IgD-negative memory B cell (primary cell): ENCODE data around the gene RHBDL1. TPM values are rescaled to one million over a fixed set of nuclear protein-coding genes. Genes with fewer than 3 reads are reported as not detected.
A peak's percentile ranks its signal among the peaks of the same experiment; 100 is the strongest.
"Not testable (repeated sequence)": the region's sequence is repeated elsewhere in the genome, so short reads cannot be mapped to it uniquely, and the experiment has no call there.

Experiments
- H3K27ac Mint-ChIP-seq, 3 donors: one replicate each; pipeline ENCODE4 v1.8.0; 2020 to 2022; ENCODE audit warnings: mild to moderate bottlenecking in 3 of 3, mixed read lengths in 3 of 3, moderate library complexity in 1 of 3
- H3K27me3 Mint-ChIP-seq: one replicate; pipeline ENCODE4 v1.8.0; 2021; ENCODE audit warnings: mixed read lengths
- H3K36me3 Mint-ChIP-seq: one replicate; pipeline ENCODE4 v1.8.0; 2020; ENCODE audit warnings: mild to moderate bottlenecking, mixed read lengths
- H3K4me1 Mint-ChIP-seq, 3 donors: one replicate each; pipeline ENCODE4 v1.8.0; 2020 to 2022; ENCODE audit warnings: mixed read lengths in 3 of 3, mild to moderate bottlenecking in 1 of 3
- H3K4me3 Mint-ChIP-seq, 4 donors: one replicate each; pipeline ENCODE4 v1.8.0; 2020 to 2022; ENCODE audit warnings: mild to moderate bottlenecking in 4 of 4, mixed read lengths in 4 of 4, moderate library complexity in 3 of 4
- H3K9me3 Mint-ChIP-seq, 3 donors: one replicate each; pipeline ENCODE4 v1.8.0; 2020 to 2021; ENCODE audit warnings: mixed read lengths in 3 of 3, mild to moderate bottlenecking in 1 of 3
- polyA plus RNA-seq: library from polyadenylated mRNA; unstranded; fragments of 300-500 nt; fragmentation: Illumina TruSeq; gene quantifications from one replicate; pipeline ENCODE4 v1.2.3, GENCODE V29; 2021

The RHBDL1 gene
- polyA plus RNA-seq, 1 donor from 2014 or later, result 1.1 TPM

DNA sequence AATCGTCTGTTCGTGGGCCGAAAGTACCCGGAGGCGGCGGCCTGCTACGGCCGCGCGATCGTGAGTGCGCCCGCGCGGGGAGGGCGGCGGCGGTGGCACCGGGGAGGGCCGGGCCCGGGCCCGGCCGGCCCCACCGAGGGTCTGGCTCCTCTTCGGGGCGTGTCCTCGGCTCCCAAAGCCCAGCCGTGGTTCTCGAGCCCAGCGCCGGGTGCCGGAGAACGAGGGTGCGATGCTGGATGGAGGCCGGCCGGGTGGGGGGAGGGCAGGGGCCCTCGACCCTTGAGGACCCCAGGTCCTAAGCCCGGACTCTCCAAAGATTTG lies 5.1 kb downstream of the RHBDL1 start:
- Mint-ChIP-seq H3K4me1 (peaks cover 3 to 17% (median 13%) of the 10 kb centered on the region in 3 donors), H3K36me3 (no peaks in the 10 kb centered on the region), H3K9me3 (no peaks in the 10 kb centered on the region), H3K27ac (peak overlapping the region in 2 of 3 donors; percentile 31 to 92), H3K27me3 (peaks cover 2% of the 10 kb centered on the region), H3K4me3 (peak overlapping the region; percentile 51 to 92 (median 84))

DNA sequence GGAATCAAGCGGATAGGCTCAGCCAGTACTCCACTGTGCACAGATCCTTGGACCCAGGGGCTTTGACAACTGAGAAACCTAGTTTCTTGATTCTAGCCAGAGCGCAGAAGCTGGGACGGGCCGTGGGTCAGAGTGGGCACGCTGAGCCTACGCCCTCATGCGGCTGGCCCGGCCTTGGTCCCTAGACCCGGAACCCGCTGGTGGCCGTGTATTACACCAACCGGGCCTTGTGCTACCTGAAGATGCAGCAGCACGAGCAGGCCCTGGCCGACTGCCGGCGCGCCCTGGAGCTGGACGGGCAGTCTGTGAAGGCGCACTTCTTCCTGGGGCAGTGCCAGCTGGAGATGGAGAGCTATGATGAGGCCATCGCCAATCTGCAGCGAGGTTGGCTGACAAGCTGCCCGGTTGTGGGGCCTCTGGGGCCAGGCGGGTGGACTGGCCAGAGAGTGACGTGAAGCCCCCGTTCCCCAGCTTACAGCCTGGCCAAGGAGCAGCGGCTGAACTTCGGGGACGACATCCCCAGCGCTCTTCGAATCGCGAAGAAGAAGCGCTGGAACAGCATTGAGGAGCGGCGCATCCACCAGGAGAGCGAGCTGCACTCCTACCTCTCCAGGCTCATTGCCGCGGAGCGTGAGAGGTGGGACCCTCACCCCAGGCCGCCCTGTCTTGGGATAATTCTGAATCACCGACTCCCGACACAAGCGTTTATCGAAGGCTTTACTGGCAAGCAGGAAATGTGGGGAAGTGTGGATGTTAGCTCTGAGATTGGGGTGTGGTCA lies 5.7 kb downstream of the RHBDL1 start:
- no peaks in the 10 kb centered on the region for H3K36me3 Mint-ChIP-seq
- H3K4me1 Mint-ChIP-seq, result peaks cover 3 to 17% (median 13%) of the 10 kb centered on the region in 3 donors
- peaks cover 2% of the 10 kb centered on the region for H3K27me3 Mint-ChIP-seq
- H3K9me3 Mint-ChIP-seq, result no peaks in the 10 kb centered on the region
- H3K27ac Mint-ChIP-seq, result peak overlapping the region in 1 of 3 donors; percentile 92
- H3K4me3 Mint-ChIP-seq, result peak overlapping the region; percentile 39 to 92 (median 84)

GRCh38 chr16:681746-682427 lies 6.4 kb downstream of the RHBDL1 start:
- Mint-ChIP-seq H3K27ac (peak overlapping the region in 2 of 3 donors; percentile 63 to 92), H3K4me1 (peaks cover 3 to 14% (median 10%) of the 10 kb centered on the region in 3 donors), H3K27me3 (peaks cover under 1% of the 10 kb centered on the region)

GRCh38 chr16:682493-683395 lies 7.3 kb downstream of the RHBDL1 start:
- Mint-ChIP-seq H3K27ac (peak overlapping the region; percentile 63 to 88 (median 81)), H3K36me3 (no peaks in the 10 kb centered on the region), H3K9me3 (no peaks in the 10 kb centered on the region)

More at GRCh38 chr16:681746-682427, 6.4 kb downstream of the RHBDL1 start:
- peak overlapping the region; percentile 5 to 92 (median 84) for H3K4me3 Mint-ChIP-seq
- no peaks in the 10 kb centered on the region for H3K36me3 Mint-ChIP-seq
- no peaks in the 10 kb centered on the region for H3K9me3 Mint-ChIP-seq

DNA sequence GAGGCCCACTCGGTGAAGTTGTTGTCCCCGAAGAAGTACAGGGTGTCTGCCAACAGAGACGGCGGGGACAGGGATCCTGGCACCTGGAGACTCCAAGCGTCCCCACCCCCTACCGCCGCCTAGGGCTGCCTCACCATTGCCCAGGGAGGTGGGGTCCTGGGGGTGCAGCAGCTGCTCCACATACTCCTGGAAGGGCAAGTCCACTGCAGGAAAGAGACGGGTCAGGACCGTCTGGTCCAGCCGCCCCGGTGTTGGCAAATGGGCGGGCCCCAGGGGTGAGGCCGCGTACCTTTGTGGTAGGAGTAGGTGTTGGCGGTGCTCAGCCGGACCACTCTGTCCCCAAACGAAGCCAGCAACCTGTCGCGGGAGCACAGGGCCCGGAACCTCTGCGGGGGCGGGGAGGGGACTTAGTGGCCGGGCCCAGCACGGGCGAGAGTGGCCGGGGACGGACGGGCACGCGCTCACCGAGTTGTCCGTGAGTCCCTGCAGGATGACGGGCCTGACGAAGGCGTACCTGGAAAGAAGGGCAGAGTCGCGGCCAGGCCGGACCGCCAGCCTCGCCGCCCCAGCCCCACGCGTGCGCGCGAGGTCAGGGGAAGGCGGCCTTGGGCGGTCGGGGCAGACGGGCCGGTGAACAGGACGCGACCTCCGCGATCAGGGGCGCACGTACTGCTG lies 8.1 kb downstream of the RHBDL1 start:
- Mint-ChIP-seq H3K9me3 (no peaks in the 10 kb centered on the region), H3K36me3 (no peaks in the 10 kb centered on the region), H3K4me1 (peaks cover 3 to 12% (median 10%) of the 10 kb centered on the region in 3 donors), H3K27ac (peak overlapping the region; percentile 31 to 93 (median 39)), H3K4me3 (peak overlapping the region; percentile 81 to 90 (median 88)), H3K27me3 (no peaks in the 10 kb centered on the region)

More at GRCh38 chr16:682493-683395, 7.3 kb downstream of the RHBDL1 start:
- Mint-ChIP-seq H3K4me1 (peaks cover 3 to 12% (median 10%) of the 10 kb centered on the region in 3 donors), H3K27me3 (no peaks in the 10 kb centered on the region), H3K4me3 (peak overlapping the region; percentile 81 to 90 (median 86))

DNA sequence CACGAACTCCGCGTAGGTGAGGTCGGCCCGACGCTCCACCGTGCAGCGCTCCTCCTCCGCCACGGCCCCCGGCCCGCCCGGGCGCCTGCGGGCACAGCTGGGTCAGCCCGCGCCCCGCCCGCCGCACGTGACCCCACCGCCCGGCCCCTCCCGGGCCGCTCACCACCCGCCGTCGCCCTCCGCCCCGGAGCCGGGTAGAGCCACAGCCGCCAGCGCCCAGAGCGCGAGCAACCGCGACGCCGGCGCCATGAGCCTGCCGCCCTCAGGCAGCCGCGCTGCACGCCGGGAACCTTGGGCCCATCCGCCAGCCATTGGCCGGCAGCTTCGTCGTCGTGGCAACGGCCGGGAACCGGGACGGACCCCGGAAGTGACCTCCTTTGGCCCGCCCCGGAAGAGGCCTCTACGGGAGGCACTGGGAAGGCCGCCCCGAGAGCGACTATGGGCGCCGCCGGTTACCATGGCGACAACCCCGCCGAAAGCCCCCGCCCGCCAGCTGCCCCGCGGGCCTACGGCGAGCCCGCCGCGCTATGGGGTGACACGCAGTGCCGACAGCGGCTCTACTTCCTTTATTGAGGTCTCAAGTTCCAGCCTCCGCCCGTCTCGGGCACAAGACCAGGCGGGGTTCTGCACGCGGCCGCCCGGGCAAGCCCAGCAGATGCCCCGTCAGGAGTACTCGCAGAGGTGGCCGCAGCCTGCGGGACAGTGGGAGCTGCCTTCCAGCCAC lies 8.8 kb downstream of the RHBDL1 start, which contains the start of gene JMJD8:
Gene JMJD8, minus strand, starts transcription at position 264 of the 724 bp plus-strand sequence. Its CDS starts 15 bp downstream, at position 249.
- Mint-ChIP-seq H3K27ac (peak within 1 kb of the TSS; percentile 57 to 93 (median 90)), H3K27me3 (no peaks in the 10 kb centered on the region), H3K4me1 (peaks cover 3 to 14% (median 6%) of the 10 kb centered on the region in 3 donors), H3K9me3 (no peaks in the 10 kb centered on the region), H3K4me3 (peak within 1 kb of the TSS; percentile 81 to 90 (median 90)), H3K36me3 (no peaks in the 10 kb centered on the region)

DNA sequence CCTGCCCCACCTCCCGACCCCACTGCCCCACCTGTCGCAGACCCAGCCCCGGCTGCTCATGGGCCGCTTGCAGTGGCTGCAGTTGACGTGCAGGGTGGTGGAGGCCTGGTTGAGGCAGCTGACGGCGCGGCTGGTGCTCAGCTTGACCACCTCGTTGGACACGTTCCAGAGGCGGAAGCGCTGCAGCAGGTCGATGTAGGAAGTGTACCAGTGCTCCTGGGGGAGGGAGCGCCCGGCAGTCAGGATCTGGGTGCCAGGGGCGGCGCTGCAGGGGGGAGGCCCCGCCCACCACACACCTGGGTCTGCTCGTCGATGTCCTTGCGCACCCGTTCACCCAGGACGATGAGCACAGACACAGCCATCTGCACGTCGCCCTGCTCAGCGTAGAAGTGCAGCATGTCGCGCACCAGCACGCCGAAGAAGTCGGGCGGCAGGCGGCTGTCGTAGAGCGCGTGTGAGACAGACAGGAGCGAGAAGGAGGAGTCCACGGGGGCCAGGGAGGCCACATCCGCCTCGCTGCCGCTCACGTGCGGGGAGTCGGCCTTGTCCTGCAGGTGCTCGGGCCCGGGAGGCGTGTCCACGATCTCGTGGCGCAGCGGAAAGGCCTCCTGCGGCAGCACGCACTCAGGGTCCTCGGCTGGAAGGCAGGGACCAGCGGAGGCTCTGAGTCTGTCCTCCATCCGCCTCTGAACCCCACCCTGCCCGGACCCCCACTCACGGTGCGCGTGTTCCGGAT lies 9.7 kb downstream of the RHBDL1 start:
- no peaks in the 10 kb centered on the region for H3K36me3 Mint-ChIP-seq
- no peaks in the 10 kb centered on the region for H3K27me3 Mint-ChIP-seq
- peak overlapping the region in 2 of 3 donors; percentile 39 to 93 for H3K27ac Mint-ChIP-seq
- peak overlapping the region in 1 of 4 donors; percentile 59 for H3K4me3 Mint-ChIP-seq
- H3K4me1 Mint-ChIP-seq, result peaks cover 3 to 16% (median 6%) of the 10 kb centered on the region in 3 donors
- H3K9me3 Mint-ChIP-seq, result no peaks in the 10 kb centered on the region

DNA sequence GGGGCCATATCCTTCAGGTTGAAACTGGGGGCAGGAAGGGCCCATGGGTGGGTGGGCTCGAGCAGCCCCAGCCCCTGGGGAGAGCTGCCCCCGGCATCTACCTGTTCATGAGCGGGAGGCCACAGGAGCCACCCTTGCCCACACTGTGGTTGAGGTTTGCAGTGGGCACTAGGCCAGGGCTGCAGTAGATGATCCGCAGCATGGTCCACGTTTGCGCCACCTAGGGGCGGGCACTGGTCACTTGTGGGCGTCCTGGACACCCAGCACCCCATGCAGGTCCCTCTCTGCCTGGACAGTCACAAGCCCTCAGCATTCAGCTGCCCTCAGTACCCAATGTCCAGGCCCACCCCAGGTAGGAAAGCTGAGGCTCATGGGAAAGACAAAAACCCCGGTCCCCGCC lies 10.5 kb downstream of the RHBDL1 start:
- peak overlapping the region in 1 of 3 donors; percentile 39 for H3K27ac Mint-ChIP-seq
- H3K9me3 Mint-ChIP-seq, result no peaks in the 10 kb centered on the region
- peak overlapping the region in 2 of 4 donors; percentile 45 to 76 for H3K4me3 Mint-ChIP-seq
- no peaks in the 10 kb centered on the region for H3K27me3 Mint-ChIP-seq
- no peaks in the 10 kb centered on the region for H3K36me3 Mint-ChIP-seq
- peaks cover 3 to 18% (median 7%) of the 10 kb centered on the region in 3 donors for H3K4me1 Mint-ChIP-seq

DNA sequence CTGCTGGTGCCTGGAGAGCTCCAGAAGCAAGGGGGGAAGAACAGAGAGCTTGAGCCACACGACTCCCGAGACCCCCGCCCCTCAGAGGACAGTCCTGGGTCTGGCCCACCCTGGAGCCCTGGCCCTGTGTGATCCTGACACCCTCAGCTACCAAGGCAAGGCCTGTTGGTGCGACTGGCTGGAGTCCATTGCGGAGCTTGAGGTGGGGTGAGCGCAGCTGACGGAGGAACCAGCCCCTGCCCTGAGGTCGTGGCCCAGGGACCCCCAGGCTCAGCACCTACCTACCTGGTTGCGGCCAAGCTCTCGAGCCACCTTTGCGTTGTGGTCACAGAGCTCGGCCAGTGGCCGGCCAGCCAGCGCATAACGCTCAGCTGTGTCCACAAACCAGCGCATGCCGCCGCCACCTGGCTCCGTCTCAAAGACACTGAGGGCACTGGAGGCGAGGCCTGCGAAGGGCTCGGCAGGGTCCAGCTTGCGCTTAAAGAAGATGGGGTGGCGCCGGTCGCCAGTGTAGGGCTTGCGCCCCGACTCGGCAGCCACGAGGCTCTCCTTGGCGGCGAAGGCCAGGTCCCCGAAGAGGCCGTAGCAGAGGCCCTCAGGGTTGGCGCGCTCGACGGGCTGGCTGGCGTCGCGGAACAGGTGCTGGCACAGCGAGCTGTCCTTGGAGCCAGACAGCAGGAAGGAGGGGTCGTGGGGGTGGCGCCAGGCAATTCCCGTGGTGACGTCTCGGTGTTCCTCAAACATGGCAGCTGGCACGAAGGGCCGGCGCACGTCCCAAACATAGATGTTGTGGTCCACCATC lies 11.2 kb downstream of the RHBDL1 start:
- no peaks in the 10 kb centered on the region for H3K9me3 Mint-ChIP-seq
- peak overlapping the region in 1 of 3 donors; percentile 76 for H3K27ac Mint-ChIP-seq
- H3K4me1 Mint-ChIP-seq, result peaks cover 2 to 18% (median 5%) of the 10 kb centered on the region in 3 donors
- H3K4me3 Mint-ChIP-seq, result no peak overlapping the region
- no peaks in the 10 kb centered on the region for H3K27me3 Mint-ChIP-seq
- no peaks in the 10 kb centered on the region for H3K36me3 Mint-ChIP-seq

DNA sequence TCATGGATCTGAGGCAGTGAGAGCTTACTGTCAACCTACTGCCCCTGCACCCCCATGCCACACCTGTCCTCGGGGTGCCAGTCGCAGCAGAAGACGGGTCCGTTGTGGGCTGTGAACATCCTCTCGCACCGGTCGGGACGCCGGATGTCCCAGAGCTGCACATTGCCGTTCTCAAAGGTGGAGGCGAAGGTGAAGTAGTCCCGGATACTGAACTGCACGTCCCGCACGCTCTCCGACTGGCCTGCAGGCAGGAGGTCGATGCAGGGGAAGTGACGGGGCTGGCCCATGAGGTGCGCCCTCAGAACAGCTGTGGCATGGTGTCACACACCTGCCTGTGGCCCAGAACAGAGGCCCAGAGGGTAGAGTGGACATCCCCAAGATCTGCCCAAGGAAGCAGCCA lies 12.0 kb downstream of the RHBDL1 start:
- H3K27ac Mint-ChIP-seq, result peak overlapping the region in 1 of 3 donors; percentile 76
- H3K27me3 Mint-ChIP-seq, result no peaks in the 10 kb centered on the region
- no peaks in the 10 kb centered on the region for H3K9me3 Mint-ChIP-seq
- H3K36me3 Mint-ChIP-seq, result no peaks in the 10 kb centered on the region
- peak overlapping the region in 2 of 4 donors; percentile 17 to 69 for H3K4me3 Mint-ChIP-seq
- H3K4me1 Mint-ChIP-seq, result peaks cover 2 to 13% (median 10%) of the 10 kb centered on the region in 3 donors

GRCh38 chr16:689175-689897 lies 13.9 kb downstream of the RHBDL1 start:
- H3K27me3 Mint-ChIP-seq, result no peaks in the 10 kb centered on the region
- peak overlapping the region in 1 of 3 donors; percentile 92 for H3K27ac Mint-ChIP-seq
- peak overlapping the region; percentile 88 to 98 (median 94) for H3K4me3 Mint-ChIP-seq
- H3K9me3 Mint-ChIP-seq, result no peaks in the 10 kb centered on the region
- H3K4me1 Mint-ChIP-seq, result peaks cover 4 to 12% (median 10%) of the 10 kb centered on the region in 3 donors
- no peaks in the 10 kb centered on the region for H3K36me3 Mint-ChIP-seq

- Mint-ChIP-seq H3K4me1 (peaks cover 6 to 16% (median 10%) of the 10 kb centered on the region in 3 donors), H3K27ac (peak overlapping the region in 2 of 3 donors; percentile 92 to 94), H3K4me3 (peak overlapping the region in 3 of 4 donors; percentile 89 to 96 (median 92))
- H3K27me3 Mint-ChIP-seq, H3K9me3 Mint-ChIP-seq, H3K36me3 Mint-ChIP-seq: not testable (repeated sequence)
Measured at GRCh38 chr16:691242-691641, 15.8 kb downstream of the RHBDL1 start.
